Activated T-cell treated with anti-CD3 and anti-CD28 coated beads, Interleukin-2, amount 50 U/mL, for 72 hours (primary cell): Measurements from ENCODE around the gene NR3C1. TPM values are rescaled to one million over a fixed set of nuclear protein-coding genes. Genes with fewer than 3 reads are reported as not detected.

ENCODE experiments used
- ATAC-seq, 2 donors: fragments of 150-1000 bp; cut with Tn5 transposase; replicated peaks in 1 of 2; 2 replicates each; pipeline ENCODE4 v1.10.0; 2021; ENCODE audit warnings: moderate library complexity in 2 of 2, mild to moderate bottlenecking in 1 of 2
- DNase-seq, 2 donors: peaks; one replicate each; pipeline ENCODE4 v3.0.0; 2021 to 2022; ENCODE audit warnings: mixed read lengths in 1 of 2
- H3K27ac Mint-ChIP-seq: one replicate; pipeline ENCODE4 v1.8.0; 2022; ENCODE audit warnings: mild to moderate bottlenecking, moderate library complexity, mixed read lengths
- H3K27me3 Mint-ChIP-seq: one replicate; pipeline ENCODE4 v1.8.0; 2022; ENCODE audit warnings: low read depth, mixed read lengths
- H3K36me3 Mint-ChIP-seq, 2 donors: one replicate each; pipeline ENCODE4 v1.8.0; 2022; ENCODE audit warnings: mixed read lengths in 2 of 2, mild to moderate bottlenecking in 1 of 2; ENCODE audit not compliant: insufficient read depth in 2 of 2
- H3K4me1 Mint-ChIP-seq: one replicate; pipeline ENCODE4 v1.8.0; 2022; ENCODE audit warnings: low read depth, mixed read lengths
- H3K4me3 Mint-ChIP-seq, 2 donors: one replicate each; pipeline ENCODE4 v1.8.0; 2022; ENCODE audit warnings: mild to moderate bottlenecking in 2 of 2, mixed read lengths in 2 of 2, moderate library complexity in 2 of 2
- H3K9me3 Mint-ChIP-seq, 2 donors: one replicate each; pipeline ENCODE4 v1.8.0; 2022; ENCODE audit warnings: mixed read lengths in 2 of 2
- total RNA-seq, 2 donors: library from RNA; stranded (reverse); gene quantifications; one replicate each; pipeline ENCODE4 v1.2.3, GENCODE V29; 2022

NR3C1 gene
- total RNA-seq, 2 donors from 2014 or later = 93.5 to 104 TPM

DNA sequence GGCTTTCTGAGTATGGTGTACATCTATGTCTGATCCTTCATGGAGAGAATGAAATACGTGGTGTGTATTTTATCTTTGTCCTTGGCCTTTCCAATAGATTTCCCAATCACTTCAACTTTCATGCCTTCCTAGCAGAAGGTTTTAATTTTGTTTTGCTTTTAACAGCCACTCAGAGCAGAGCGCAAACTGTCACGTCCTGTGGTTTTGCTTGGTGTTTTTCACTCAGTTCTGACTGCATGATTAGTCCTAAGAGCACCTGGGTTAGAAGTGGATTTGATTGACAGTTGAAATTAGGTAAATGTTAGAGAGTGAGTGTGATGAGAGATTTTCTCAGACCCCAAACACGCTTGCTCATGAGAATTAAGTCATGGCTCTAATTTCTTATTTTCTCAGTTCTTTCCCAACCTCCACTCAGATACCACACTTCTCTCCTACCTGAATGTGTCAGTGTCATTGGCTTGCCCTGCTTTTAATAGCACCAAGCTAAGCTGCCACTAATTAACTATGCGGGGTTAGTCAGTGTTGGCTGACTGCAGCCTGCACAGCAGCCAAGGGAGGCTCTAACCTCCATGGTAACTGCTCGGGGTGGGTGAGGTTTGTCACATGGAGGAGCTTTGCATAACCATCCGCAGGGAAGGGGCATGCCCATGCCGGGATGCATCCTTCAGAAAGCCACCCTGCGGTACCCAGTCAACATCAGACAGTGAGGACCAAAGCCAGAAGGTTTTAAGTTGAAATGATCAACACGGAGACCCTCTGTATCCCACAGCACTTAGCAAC is 173.4 kb downstream of the NR3C1 start:
- ATAC-seq (peak; percentile 93 to 94), DNase-seq (peak; percentile 49 to 51)
- Mint-ChIP-seq H3K27ac (peak overlapping the region; percentile 44), H3K27me3 (no peaks in the 10 kb centered on the region), H3K36me3 (no peaks in the 10 kb centered on the region), H3K9me3 (no peaks in the 10 kb centered on the region), H3K4me1 (peaks cover 34% of the 10 kb centered on the region), H3K4me3 (peak overlapping the region; percentile 69 to 73)

DNA sequence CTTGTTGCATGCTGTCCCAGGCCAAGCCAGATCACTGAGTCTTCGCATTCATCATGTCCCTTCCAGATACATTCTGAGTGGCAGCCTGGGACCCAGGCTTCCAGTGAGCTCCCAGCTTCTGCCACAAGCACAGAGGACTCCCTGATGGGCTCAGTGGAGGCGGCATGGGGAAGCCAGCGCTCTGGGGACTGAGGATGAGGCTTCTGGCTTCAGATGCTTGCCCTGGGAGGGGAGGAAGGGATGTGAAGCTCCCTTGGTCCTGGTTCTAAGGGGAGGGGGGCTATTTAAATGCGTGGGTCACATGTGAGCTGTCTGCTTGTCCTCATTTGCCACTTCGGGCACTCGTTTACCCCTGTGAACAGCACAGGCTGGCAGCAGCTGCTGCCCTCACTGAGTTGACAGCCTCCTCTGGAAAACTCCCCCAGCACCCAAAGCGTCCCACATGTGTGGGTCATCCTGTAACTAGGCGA is 174.0 kb downstream of the NR3C1 start:
- peak overlapping the region; percentile 73 for H3K27ac Mint-ChIP-seq
- H3K27me3 Mint-ChIP-seq = no peaks in the 10 kb centered on the region
- DNase-seq (peak; percentile 35 to 45), ATAC-seq (peak; percentile 64 to 71)
- no peaks in the 10 kb centered on the region for H3K9me3 Mint-ChIP-seq
- H3K4me3 Mint-ChIP-seq = peak overlapping the region; percentile 69 to 73
- H3K4me1 Mint-ChIP-seq = peaks cover 34% of the 10 kb centered on the region
- no peaks in the 10 kb centered on the region for H3K36me3 Mint-ChIP-seq

- Mint-ChIP-seq H3K4me3 (peak overlapping the region in 1 of 2 donors; percentile 73), H3K27ac (peak overlapping the region; percentile 73), H3K4me1 (peaks cover 37% of the 10 kb centered on the region), H3K27me3 (no peaks in the 10 kb centered on the region), H3K36me3 (no peaks in the 10 kb centered on the region), H3K9me3 (no peaks in the 10 kb centered on the region)
- peak in 1 of 2 donors; percentile 3 for ATAC-seq
- DNase-seq = peak; percentile 31 to 33
Measured at GRCh38 chr5:143228597-143229293, 174.7 kb downstream of the NR3C1 start.
